ENCODE results near the gene CLEC4F. TPM values are rescaled to one million over a fixed set of nuclear protein-coding genes. Genes with fewer than 3 reads are reported as not detected.

The CLEC4F gene
- total RNA-seq, 1 donor from 2014 or later = not detected

GRCh38 chr2:70777450-70777849, 42.9 kb downstream of the CLEC4F start:
- no peak for TF ChIP-seq CTCF (conservative IDR thresholded peaks at IDR 0.05; ENCODE audit: low read depth, low read length)
- no peak overlapping the region for H3K4me3 ChIP-seq (ENCODE audit: low read depth, low read length)
- no peak for DNase-seq (ENCODE audit: low read depth)

GRCh38 chr2:70776266-70776665, 44.1 kb downstream of the CLEC4F start:
- H3K4me3 ChIP-seq (ENCODE audit: low read depth, low read length) = no peak overlapping the region
- TF ChIP-seq CTCF (conservative IDR thresholded peaks at IDR 0.05; ENCODE audit: low read depth, low read length) = no peak
- no peak for DNase-seq (ENCODE audit: low read depth)

GRCh38 chr2:70775141-70775540, 45.3 kb downstream of the CLEC4F start:
- no peak overlapping the region for H3K4me3 ChIP-seq (ENCODE audit: low read depth, low read length)
- TF ChIP-seq CTCF (conservative IDR thresholded peaks at IDR 0.05; ENCODE audit: low read depth, low read length) = no peak
- DNase-seq (ENCODE audit: low read depth) = no peak

GRCh38 chr2:70772486-70773155, 47.8 kb downstream of the CLEC4F start:
- H3K4me3 ChIP-seq (ENCODE audit: low read depth, low read length) = no peak overlapping the region
- TF ChIP-seq CTCF (conservative IDR thresholded peaks at IDR 0.05; ENCODE audit: low read depth, low read length) = no peak
- DNase-seq (ENCODE audit: low read depth) = no peak

- TF ChIP-seq CTCF (conservative IDR thresholded peaks at IDR 0.05; ENCODE audit: low read depth, low read length) = no peak
- no peak for DNase-seq (ENCODE audit: low read depth)
- no peak overlapping the region for H3K4me3 ChIP-seq (ENCODE audit: low read depth, low read length)
Observed at GRCh38 chr2:70771446-70771845, 49.0 kb downstream of the CLEC4F start.

- no peak for TF ChIP-seq CTCF (conservative IDR thresholded peaks at IDR 0.05; ENCODE audit: low read depth, low read length)
Observed at GRCh38 chr2:70769450-70769849, 50.9 kb downstream of the CLEC4F start.

GRCh38 chr2:70768590-70769085, 51.8 kb downstream of the CLEC4F start:
- TF ChIP-seq CTCF (conservative IDR thresholded peaks at IDR 0.05; ENCODE audit: low read depth, low read length) = no peak
- H3K4me3 ChIP-seq (ENCODE audit: low read depth, low read length) = no peak overlapping the region
- no peak for DNase-seq (ENCODE audit: low read depth)

More at GRCh38 chr2:70769450-70769849, 50.9 kb downstream of the CLEC4F start:
- H3K4me3 ChIP-seq (ENCODE audit: low read depth, low read length) = no peak overlapping the region
- no peak for DNase-seq (ENCODE audit: low read depth)

All from epithelial cell of proximal tubule (primary cell).